Endometrial microvascular endothelial cells (primary cell): ENCODE data around the gene LNX1. TPM values are rescaled to one million over a fixed set of nuclear protein-coding genes. Genes with fewer than 3 reads are reported as not detected.

Experiments
- in situ Hi-C: cut with HindIII; loops from 2 replicates; pipeline ENCODE4 v1.10.0; 2017; ENCODE audit warnings: low sequenced_read_pairs, low pct_unique_long_range_greater_than_20kb; ENCODE audit errors: inconsistent ontology term
- total RNA-seq: library from RNA; depleted of rRNA; stranded (reverse); fragments of >200 nt; gene quantifications from one replicate; pipeline ENCODE4 v1.2.3, GENCODE V29; 2015; ENCODE audit errors: inconsistent ontology term

LNX1 gene
- total RNA-seq, 1 donor from 2014 or later, result 4.1 TPM

- in situ Hi-C loops, result no loop called here
These were observed 80.3 kb downstream of the LNX1 start for GRCh38 chr4:53511014-53511413.

- in situ Hi-C loops, result no loop called here
These were observed 81.0 kb downstream of the LNX1 start for GRCh38 chr4:53510321-53510720.

GRCh38 chr4:53508446-53508845 is 82.8 kb downstream of the LNX1 start:
- in situ Hi-C loops, result no loop called here

- in situ Hi-C loops, result no loop called here
These were observed 83.5 kb downstream of the LNX1 start for GRCh38 chr4:53507671-53508286.

- in situ Hi-C loops, result no loop called here
These were observed 84.2 kb downstream of the LNX1 start for GRCh38 chr4:53507058-53507457.

- in situ Hi-C loops, result no loop called here
These were observed 85.3 kb downstream of the LNX1 start for GRCh38 chr4:53505947-53506346.

- in situ Hi-C loops, result no loop called here
These were observed 89.2 kb downstream of the LNX1 start for GRCh38 chr4:53502094-53502493.

GRCh38 chr4:53501561-53501960 is 89.7 kb downstream of the LNX1 start:
- in situ Hi-C loops, result no loop called here

GRCh38 chr4:53500546-53500945 is 90.7 kb downstream of the LNX1 start:
- in situ Hi-C loops, result no loop called here

- in situ Hi-C loops, result no loop called here
These were observed 91.5 kb downstream of the LNX1 start for GRCh38 chr4:53499791-53500190.

GRCh38 chr4:53498706-53499105 is 92.6 kb downstream of the LNX1 start:
- in situ Hi-C loops, result no loop called here

- in situ Hi-C loops, result no loop called here
These were observed 93.6 kb downstream of the LNX1 start for GRCh38 chr4:53497487-53498244.

- in situ Hi-C loops, result no loop called here
These were observed 96.4 kb downstream of the LNX1 start for GRCh38 chr4:53494851-53495250.

GRCh38 chr4:53490965-53491622 is 100.2 kb downstream of the LNX1 start:
- in situ Hi-C loops, result no loop called here

GRCh38 chr4:53490161-53490956 is 100.9 kb downstream of the LNX1 start:
- in situ Hi-C loops, result no loop called here

- in situ Hi-C loops, result no loop called here
These were observed 101.9 kb downstream of the LNX1 start for GRCh38 chr4:53489279-53489889.

- in situ Hi-C loops, result no loop called here
These were observed 103.5 kb downstream of the LNX1 start for GRCh38 chr4:53487766-53488165.

GRCh38 chr4:53485658-53486040 is 105.6 kb downstream of the LNX1 start:
- in situ Hi-C loops, result no loop called here
